ENCODE results near the gene MKNK2. TPM values are rescaled to one million over a fixed set of nuclear protein-coding genes. Genes with fewer than 3 reads are reported as not detected.

Gene MKNK2
- total and polyA plus RNA-seq, 2 of the 13 experiments (the other 11 are each of a cell fraction or from before 2014, with no cell fraction given), result 44.9 to 112 TPM

- TF ChIP-seq IKZF5 (CRISPR knock-in tag; IDR thresholded peaks at IDR 0.05) (no peak), ZNF652 (CRISPR knock-in tag; IDR thresholded peaks at IDR 0.05; ENCODE audit: borderline replicate concordance, low read depth) (no peak), JARID2 (CRISPR knock-in tag; IDR thresholded peaks at IDR 0.05; ENCODE audit: insufficient replicate concordance) (no peak), CSRNP1 (CRISPR knock-in tag; IDR thresholded peaks at IDR 0.05) (no peak), EZH2 (conservative IDR thresholded peaks at IDR 0.05; ENCODE audit: low read depth, low read length) (no peak), ZNF800 (CRISPR knock-in tag; IDR thresholded peaks at IDR 0.05) (0 out of 2 replicates have a peak, but pooled peaks have one; percentile 29), ARNT (IDR thresholded peaks at IDR 0.05) (no peak), DMAP1 (CRISPR knock-in tag; IDR thresholded peaks at IDR 0.05) (peak; percentile 51), ZBTB44 (CRISPR knock-in tag; IDR thresholded peaks at IDR 0.05) (0 out of 2 replicates have a peak, but pooled peaks have one; percentile 48), ZNF235 (CRISPR knock-in tag; IDR thresholded peaks at IDR 0.05; ENCODE audit: borderline replicate concordance) (0 out of 2 replicates have a peak, but pooled peaks have one; percentile 26), PTBP1 (IDR thresholded peaks at IDR 0.05; ENCODE audit: low read depth, low read length, poor library complexity, severe bottlenecking) (no peak), ZBTB38 (CRISPR knock-in tag; IDR thresholded peaks at IDR 0.05) (peak; percentile 25; the same call in 1 of the 2 replicates), ZNF432 (CRISPR knock-in tag; IDR thresholded peaks at IDR 0.05; ENCODE audit: borderline replicate concordance) (no peak), DMTF1 (CRISPR knock-in tag; IDR thresholded peaks at IDR 0.05) (no peak), HDAC2 (CRISPR knock-in tag; IDR thresholded peaks at IDR 0.05) (peak; percentile 15; the same call in 1 of the 2 replicates), ZNF138 (CRISPR knock-in tag; IDR thresholded peaks at IDR 0.05; ENCODE audit: low read depth) (no peak), FOXK1 (CRISPR knock-in tag; IDR thresholded peaks at IDR 0.05; ENCODE audit: borderline replicate concordance, low read depth) (0 out of 2 replicates have a peak, but pooled peaks have one; percentile 9)
Measured at GRCh38 chr19:2061495-2062388, 10.7 kb upstream of the MKNK2 start (continued).

Measured in HepG2 (cell line).